ENCODE results near the gene RPS6KA5. TPM values are rescaled to one million over a fixed set of nuclear protein-coding genes. Genes with fewer than 3 reads are reported as not detected.
A peak's percentile ranks its signal among the peaks of the same experiment; 100 is the strongest.

RPS6KA5 gene
- total and polyA plus RNA-seq, 2 donors (not counting 1 experiment from before 2014, with no cell fraction given): 0.59 to 2.0 TPM

DNA sequence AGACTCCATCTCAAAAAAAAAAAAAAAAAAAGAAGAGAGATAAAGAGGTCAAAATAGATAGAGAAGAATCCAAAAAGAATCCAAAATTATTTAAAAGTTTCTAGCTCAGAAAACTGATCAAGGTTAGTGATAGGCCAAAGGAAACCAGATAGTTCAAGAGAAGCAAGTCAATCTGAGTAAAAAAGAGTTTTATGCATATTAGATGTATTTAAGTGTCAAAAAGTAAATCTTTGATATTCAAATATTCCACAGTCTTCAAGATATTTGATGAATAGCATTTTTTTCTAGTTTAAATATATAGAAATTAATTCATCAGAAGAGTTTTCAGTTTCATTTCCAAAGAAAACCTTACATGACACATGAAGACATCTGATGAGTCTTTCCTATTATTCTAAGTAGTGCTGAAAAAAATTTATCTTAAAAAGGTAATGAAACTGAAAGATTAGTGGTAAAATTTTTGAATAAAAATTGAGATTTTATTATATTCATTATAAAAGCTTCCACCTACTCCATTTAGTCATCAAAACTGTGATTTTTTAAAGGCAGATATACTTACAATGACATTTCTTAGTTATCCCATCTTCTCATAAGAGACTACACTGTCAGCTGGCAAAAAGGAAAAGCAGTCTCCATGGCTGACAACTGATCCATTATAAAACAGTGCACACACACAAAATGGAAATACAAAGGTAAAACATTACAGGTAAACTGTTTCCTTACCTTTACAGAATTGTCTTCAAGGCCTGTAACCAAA, 68.6 kb downstream of the RPS6KA5 start:
- Histone ChIP-seq H3K4me3 (replicated peaks in 1 of 4; ENCODE audit: control extremely low read depth in 1 of 4, insufficient read depth in 1 of 4, low read depth in 3 of 4, low read length in 4 of 4) (no peak overlapping the region), H4K20me1 (ENCODE audit: control insufficient read depth, extremely low read depth, insufficient read depth, low read length) (no peaks in the 10 kb centered on the region), H3K9ac (ENCODE audit: insufficient read depth, low read length) (no peak overlapping the region), H3K36me3 (ENCODE audit: control insufficient read depth, insufficient read depth, low read length) (no peaks in the 10 kb centered on the region), H3K4me2 (ENCODE audit: extremely low read depth, insufficient read depth, low read length) (no peak overlapping the region), H3K79me2 (ENCODE audit: control insufficient read depth, insufficient read depth, low read length) (no peaks in the 10 kb centered on the region), H3K27me3 (ENCODE audit: control insufficient read depth, insufficient read depth, low read length) (no peaks in the 10 kb centered on the region), H3K4me1 (ENCODE audit: control insufficient read depth, extremely low read depth, insufficient read depth, low read length) (no peaks in the 10 kb centered on the region), H2AFZ (ENCODE audit: low read length) (no peak overlapping the region), H3K27ac (ENCODE audit: insufficient read depth, low read length) (no peak overlapping the region), H3K9me3 (ENCODE audit: control insufficient read depth, insufficient read depth, low read depth, low read length) (no peaks in the 10 kb centered on the region)
- no peak for TF ChIP-seq EZH2 (IDR thresholded peaks at IDR 0.05; ENCODE audit: low read length, missing control alignments)
- TF ChIP-seq, protein P1, sequence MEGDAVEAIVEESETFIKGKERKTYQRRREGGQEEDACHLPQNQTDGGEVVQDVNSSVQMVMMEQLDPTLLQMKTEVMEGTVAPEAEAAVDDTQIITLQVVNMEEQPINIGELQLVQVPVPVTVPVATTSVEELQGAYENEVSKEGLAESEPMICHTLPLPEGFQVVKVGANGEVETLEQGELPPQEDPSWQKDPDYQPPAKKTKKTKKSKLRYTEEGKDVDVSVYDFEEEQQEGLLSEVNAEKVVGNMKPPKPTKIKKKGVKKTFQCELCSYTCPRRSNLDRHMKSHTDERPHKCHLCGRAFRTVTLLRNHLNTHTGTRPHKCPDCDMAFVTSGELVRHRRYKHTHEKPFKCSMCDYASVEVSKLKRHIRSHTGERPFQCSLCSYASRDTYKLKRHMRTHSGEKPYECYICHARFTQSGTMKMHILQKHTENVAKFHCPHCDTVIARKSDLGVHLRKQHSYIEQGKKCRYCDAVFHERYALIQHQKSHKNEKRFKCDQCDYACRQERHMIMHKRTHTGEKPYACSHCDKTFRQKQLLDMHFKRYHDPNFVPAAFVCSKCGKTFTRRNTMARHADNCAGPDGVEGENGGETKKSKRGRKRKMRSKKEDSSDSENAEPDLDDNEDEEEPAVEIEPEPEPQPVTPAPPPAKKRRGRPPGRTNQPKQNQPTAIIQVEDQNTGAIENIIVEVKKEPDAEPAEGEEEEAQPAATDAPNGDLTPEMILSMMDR (conservative IDR thresholded peaks at IDR 0.05 in 1 of 2, IDR thresholded peaks at IDR 0.05 in 1 of 2; ENCODE audit: low read depth in 1 of 2, low read length in 2 of 2): no peak
- no peak for DNase-seq (ENCODE audit: low read depth in 2 of 2)

DNA sequence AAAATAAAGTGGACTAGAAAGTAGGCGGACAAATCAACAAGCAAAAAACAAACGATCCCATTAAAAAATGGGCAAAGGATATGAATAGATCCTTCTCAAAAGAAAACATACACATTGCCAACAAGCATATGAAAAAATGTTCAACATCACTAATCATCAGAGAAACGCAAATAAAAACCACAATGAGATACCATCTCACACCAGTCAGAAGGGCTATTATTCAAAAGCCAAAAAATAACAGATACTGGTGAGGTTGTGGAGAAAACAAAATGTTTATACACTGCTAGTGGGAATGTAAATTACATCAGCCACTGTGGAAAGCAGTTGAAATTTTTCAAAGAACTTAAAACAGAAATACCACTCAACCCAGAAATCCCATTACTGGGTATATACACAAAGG, 70.3 kb downstream of the RPS6KA5 start:
- Histone ChIP-seq H3K27me3 (ENCODE audit: control insufficient read depth, insufficient read depth, low read length) (no peaks in the 10 kb centered on the region), H3K4me2 (ENCODE audit: extremely low read depth, insufficient read depth, low read length) (no peak overlapping the region), H3K9me3 (ENCODE audit: control insufficient read depth, insufficient read depth, low read depth, low read length) (no peaks in the 10 kb centered on the region), H3K4me3 (replicated peaks in 1 of 4; ENCODE audit: control extremely low read depth in 1 of 4, insufficient read depth in 1 of 4, low read depth in 3 of 4, low read length in 4 of 4) (no peak overlapping the region), H4K20me1 (ENCODE audit: control insufficient read depth, extremely low read depth, insufficient read depth, low read length) (no peaks in the 10 kb centered on the region), H3K27ac (ENCODE audit: insufficient read depth, low read length) (no peak overlapping the region), H2AFZ (ENCODE audit: low read length) (no peak overlapping the region), H3K36me3 (ENCODE audit: control insufficient read depth, insufficient read depth, low read length) (no peaks in the 10 kb centered on the region), H3K4me1 (ENCODE audit: control insufficient read depth, extremely low read depth, insufficient read depth, low read length) (no peaks in the 10 kb centered on the region), H3K79me2 (ENCODE audit: control insufficient read depth, insufficient read depth, low read length) (no peaks in the 10 kb centered on the region), H3K9ac (ENCODE audit: insufficient read depth, low read length) (no peak overlapping the region)
- TF ChIP-seq, protein P1 (conservative IDR thresholded peaks at IDR 0.05 in 1 of 2, IDR thresholded peaks at IDR 0.05 in 1 of 2; ENCODE audit: low read depth in 1 of 2, low read length in 2 of 2): no peak
- TF ChIP-seq EZH2 (IDR thresholded peaks at IDR 0.05; ENCODE audit: low read length, missing control alignments): no peak
- DNase-seq (ENCODE audit: low read depth in 2 of 2): peak in 1 of 2 donors; percentile 0

DNA sequence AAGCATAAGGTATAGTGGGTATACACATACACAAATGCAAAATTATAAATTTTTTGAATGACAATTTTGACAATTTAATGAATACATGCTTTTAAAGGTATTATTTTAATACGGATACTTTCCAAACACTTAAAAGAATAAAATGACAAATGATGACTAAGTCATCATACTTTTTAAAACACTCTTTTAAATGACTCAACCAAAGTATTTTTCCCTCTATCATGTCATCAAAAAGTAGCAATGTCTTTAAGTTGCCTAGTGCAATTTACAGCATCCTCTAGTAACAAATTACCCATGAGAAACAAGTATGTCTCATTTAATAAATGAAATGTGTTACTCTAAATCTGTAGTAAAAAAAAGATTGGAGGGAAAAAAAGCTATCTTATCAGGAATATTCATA, 73.3 kb downstream of the RPS6KA5 start:
- Histone ChIP-seq H3K27ac (ENCODE audit: insufficient read depth, low read length) (no peak overlapping the region), H3K9ac (ENCODE audit: insufficient read depth, low read length) (no peak overlapping the region), H3K4me2 (ENCODE audit: extremely low read depth, insufficient read depth, low read length) (no peak overlapping the region), H3K9me3 (ENCODE audit: control insufficient read depth, insufficient read depth, low read depth, low read length) (no peaks in the 10 kb centered on the region), H3K4me1 (ENCODE audit: control insufficient read depth, extremely low read depth, insufficient read depth, low read length) (no peaks in the 10 kb centered on the region), H2AFZ (ENCODE audit: low read length) (no peak overlapping the region), H3K79me2 (ENCODE audit: control insufficient read depth, insufficient read depth, low read length) (no peaks in the 10 kb centered on the region), H3K4me3 (replicated peaks in 1 of 4; ENCODE audit: control extremely low read depth in 1 of 4, insufficient read depth in 1 of 4, low read depth in 3 of 4, low read length in 4 of 4) (no peak overlapping the region), H3K36me3 (ENCODE audit: control insufficient read depth, insufficient read depth, low read length) (no peaks in the 10 kb centered on the region), H3K27me3 (ENCODE audit: control insufficient read depth, insufficient read depth, low read length) (no peaks in the 10 kb centered on the region), H4K20me1 (ENCODE audit: control insufficient read depth, extremely low read depth, insufficient read depth, low read length) (no peaks in the 10 kb centered on the region)
- DNase-seq (ENCODE audit: low read depth in 2 of 2): no peak
- TF ChIP-seq, protein P1 (conservative IDR thresholded peaks at IDR 0.05 in 1 of 2, IDR thresholded peaks at IDR 0.05 in 1 of 2; ENCODE audit: low read depth in 1 of 2, low read length in 2 of 2): no peak
- TF ChIP-seq EZH2 (IDR thresholded peaks at IDR 0.05; ENCODE audit: low read length, missing control alignments): no peak
